Progenitor cell of endocrine pancreas (in vitro differentiated cells): Measurements from ENCODE around the gene TMEM120A. TPM values are rescaled to one million over a fixed set of nuclear protein-coding genes. Genes with fewer than 3 reads are reported as not detected.

Source experiments
- DNase-seq: peaks from one replicate; pipeline ENCODE4 v3.0.0; 2021; ENCODE audit warnings: low spot score; ENCODE audit not compliant: unreplicated experiment
- H3K27ac Mint-ChIP-seq: 2 replicates; pipeline ENCODE4 v1.8.0; 2021; ENCODE audit warnings: mild to moderate bottlenecking, moderate library complexity, mixed read lengths
- H3K27me3 Mint-ChIP-seq: 2 replicates; pipeline ENCODE4 v1.8.0; 2021; ENCODE audit warnings: mixed read lengths
- H3K36me3 Mint-ChIP-seq: 2 replicates; pipeline ENCODE4 v1.8.0; 2022; ENCODE audit warnings: mixed read lengths; ENCODE audit not compliant: insufficient read depth
- H3K4me1 Mint-ChIP-seq: 2 replicates; pipeline ENCODE4 v1.8.0; 2021; ENCODE audit warnings: low read depth, mixed read lengths
- H3K4me3 Mint-ChIP-seq: 2 replicates; pipeline ENCODE4 v1.8.0; 2021; ENCODE audit warnings: low read depth, mild to moderate bottlenecking, moderate library complexity, mixed read lengths
- H3K9me3 Mint-ChIP-seq: 2 replicates; pipeline ENCODE4 v1.8.0; 2021; ENCODE audit warnings: low read depth, mixed read lengths
- total RNA-seq: library from RNA; stranded (reverse); gene quantifications from 2 replicates; pipeline ENCODE4 v1.2.1, GENCODE V29; 2021
- TF ChIP-seq, protein P1 (sequence below): fragments of 200-600 bp; sonication (generic); IDR thresholded peaks from one replicate; pipeline ENCODE4 v1.5.0; 2021; ENCODE audit warnings: antibody characterized with exemption, mild to moderate bottlenecking; ENCODE audit not compliant: unreplicated experiment

Gene TMEM120A
- total RNA-seq, 1 donor from 2014 or later = 35.7 TPM

GRCh38 chr7:75985518-75986146, 8.8 kb downstream of the TMEM120A start:
- Mint-ChIP-seq H3K36me3 (peaks cover 6% of the 10 kb centered on the region), H3K9me3 (no peaks in the 10 kb centered on the region), H3K27me3 (no peaks in the 10 kb centered on the region), H3K4me1 (peaks cover 4% of the 10 kb centered on the region), H3K27ac (no peak overlapping the region), H3K4me3 (no peak overlapping the region)
- TF ChIP-seq, protein P1, sequence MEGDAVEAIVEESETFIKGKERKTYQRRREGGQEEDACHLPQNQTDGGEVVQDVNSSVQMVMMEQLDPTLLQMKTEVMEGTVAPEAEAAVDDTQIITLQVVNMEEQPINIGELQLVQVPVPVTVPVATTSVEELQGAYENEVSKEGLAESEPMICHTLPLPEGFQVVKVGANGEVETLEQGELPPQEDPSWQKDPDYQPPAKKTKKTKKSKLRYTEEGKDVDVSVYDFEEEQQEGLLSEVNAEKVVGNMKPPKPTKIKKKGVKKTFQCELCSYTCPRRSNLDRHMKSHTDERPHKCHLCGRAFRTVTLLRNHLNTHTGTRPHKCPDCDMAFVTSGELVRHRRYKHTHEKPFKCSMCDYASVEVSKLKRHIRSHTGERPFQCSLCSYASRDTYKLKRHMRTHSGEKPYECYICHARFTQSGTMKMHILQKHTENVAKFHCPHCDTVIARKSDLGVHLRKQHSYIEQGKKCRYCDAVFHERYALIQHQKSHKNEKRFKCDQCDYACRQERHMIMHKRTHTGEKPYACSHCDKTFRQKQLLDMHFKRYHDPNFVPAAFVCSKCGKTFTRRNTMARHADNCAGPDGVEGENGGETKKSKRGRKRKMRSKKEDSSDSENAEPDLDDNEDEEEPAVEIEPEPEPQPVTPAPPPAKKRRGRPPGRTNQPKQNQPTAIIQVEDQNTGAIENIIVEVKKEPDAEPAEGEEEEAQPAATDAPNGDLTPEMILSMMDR = no peak
- no peak for DNase-seq

DNA sequence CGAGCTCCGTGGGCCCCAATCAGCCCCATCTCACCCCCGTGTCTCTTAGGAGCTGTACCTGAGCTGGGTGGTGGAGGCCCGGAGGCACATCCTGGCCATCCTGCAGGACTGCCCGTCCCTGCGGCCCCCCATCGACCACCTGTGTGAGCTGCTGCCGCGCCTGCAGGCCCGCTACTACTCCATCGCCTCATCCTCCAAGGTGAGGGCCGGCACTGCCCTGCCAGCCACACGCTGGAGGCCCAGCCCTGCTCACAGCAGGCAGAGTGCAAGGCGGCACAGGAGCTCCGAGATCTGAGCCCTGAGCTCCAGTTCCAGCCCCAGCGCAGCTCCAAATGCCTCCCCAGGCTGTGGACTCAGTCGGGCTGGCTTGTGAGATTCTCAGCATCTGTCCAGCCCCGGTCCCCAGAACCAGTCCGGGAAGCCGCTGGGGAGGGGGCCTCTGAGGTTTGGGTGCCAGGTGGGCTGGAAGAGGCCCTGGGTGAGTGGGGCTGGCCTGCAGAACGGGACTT, 9.3 kb downstream of the TMEM120A start:
- H3K27ac Mint-ChIP-seq = no peak overlapping the region
- no peaks in the 10 kb centered on the region for H3K9me3 Mint-ChIP-seq
- TF ChIP-seq, protein P1 = no peak
- no peaks in the 10 kb centered on the region for H3K27me3 Mint-ChIP-seq
- H3K4me3 Mint-ChIP-seq = no peak overlapping the region
- peaks cover 3% of the 10 kb centered on the region for H3K4me1 Mint-ChIP-seq
- peaks cover 8% of the 10 kb centered on the region for H3K36me3 Mint-ChIP-seq
- DNase-seq = no peak

- Mint-ChIP-seq H3K9me3 (no peaks in the 10 kb centered on the region), H3K36me3 (peaks cover 9% of the 10 kb centered on the region), H3K27ac (no peak overlapping the region), H3K4me3 (no peak overlapping the region), H3K4me1 (no peaks in the 10 kb centered on the region), H3K27me3 (no peaks in the 10 kb centered on the region)
- no peak for DNase-seq
- TF ChIP-seq, protein P1 = no peak
These were observed 10.0 kb downstream of the TMEM120A start for GRCh38 chr7:75984130-75985008.

DNA sequence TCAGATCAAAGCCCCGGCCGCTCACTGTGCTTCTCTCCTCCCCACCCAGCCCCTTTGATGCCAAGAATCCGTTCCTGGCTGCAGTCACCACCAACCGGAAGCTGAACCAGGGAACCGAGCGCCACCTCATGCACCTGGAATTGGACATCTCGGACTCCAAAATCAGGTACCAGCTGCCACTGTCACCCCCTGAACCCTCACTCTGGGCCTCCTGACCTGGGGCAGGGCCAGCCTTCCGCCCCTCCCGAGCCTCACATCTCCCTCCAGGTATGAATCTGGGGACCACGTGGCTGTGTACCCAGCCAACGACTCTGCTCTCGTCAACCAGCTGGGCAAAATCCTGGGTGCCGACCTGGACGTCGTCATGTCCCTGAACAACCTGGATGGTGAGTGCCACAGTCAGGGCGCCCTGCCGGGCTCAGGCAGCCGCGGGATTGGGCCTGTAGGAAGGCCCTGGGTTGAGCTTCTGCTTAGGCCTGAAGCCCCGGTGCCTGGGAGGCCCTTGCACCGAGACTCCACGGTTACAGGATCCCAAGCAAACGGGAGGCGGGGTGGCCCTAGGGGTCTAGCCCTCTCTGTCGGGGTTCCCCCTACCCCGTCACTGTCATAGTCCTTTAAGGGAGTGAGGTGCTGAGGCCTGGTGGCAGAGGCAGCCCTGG, 10.8 kb downstream of the TMEM120A start:
- Mint-ChIP-seq H3K9me3 (no peaks in the 10 kb centered on the region), H3K4me1 (no peaks in the 10 kb centered on the region), H3K27ac (peak overlapping the region; percentile 45), H3K36me3 (peaks cover 9% of the 10 kb centered on the region), H3K4me3 (no peak overlapping the region), H3K27me3 (no peaks in the 10 kb centered on the region)
- DNase-seq = no peak
- TF ChIP-seq, protein P1 = no peak

GRCh38 chr7:75982306-75983064, 11.9 kb downstream of the TMEM120A start:
- Mint-ChIP-seq H3K4me3 (no peak overlapping the region), H3K36me3 (peaks cover 9% of the 10 kb centered on the region), H3K9me3 (no peaks in the 10 kb centered on the region), H3K4me1 (no peaks in the 10 kb centered on the region), H3K27me3 (no peaks in the 10 kb centered on the region), H3K27ac (no peak overlapping the region)
- no peak for DNase-seq
- TF ChIP-seq, protein P1 = no peak
